Neuronal stem cell (in vitro differentiated cells): Measurements from ENCODE around the gene TMEM135.

Experiments used
- DNase-seq: peaks from one replicate; pipeline ENCODE4 v3.0.0-alpha.2; 2013; ENCODE audit warnings: low spot score
- H2AFZ ChIP-seq: one replicate; pipeline ENCODE4 v1.6.1; 2013; ENCODE audit warnings: mild to moderate bottlenecking, low read length, inconsistent platforms
- H2AK5ac ChIP-seq: 2 replicates; pipeline ENCODE4 v1.6.1; 2013; ENCODE audit warnings: low read depth, mild to moderate bottlenecking, inconsistent platforms, low read length, moderate library complexity, mixed read lengths
- H2BK120ac ChIP-seq: 2 replicates; pipeline ENCODE4 v1.6.1; 2013; ENCODE audit warnings: low read depth, mild to moderate bottlenecking, inconsistent platforms, low read length, moderate library complexity, mixed read lengths
- H2BK12ac ChIP-seq: one replicate; pipeline ENCODE4 v1.6.1; 2013; ENCODE audit warnings: low read length, inconsistent platforms
- H2BK15ac ChIP-seq: 2 replicates; pipeline ENCODE4 v1.6.1; 2013; ENCODE audit warnings: mild to moderate bottlenecking, low read length, inconsistent platforms, mixed read lengths
- H2BK5ac ChIP-seq: one replicate; pipeline ENCODE4 v1.6.1; 2013; ENCODE audit warnings: inconsistent platforms, mild to moderate bottlenecking, low read length, moderate library complexity
- H3K14ac ChIP-seq: one replicate; pipeline ENCODE4 v1.6.1; 2013; ENCODE audit warnings: low read length, inconsistent platforms
- H3K18ac ChIP-seq: 2 replicates; pipeline ENCODE4 v1.6.1; 2013; ENCODE audit warnings: low read length, inconsistent platforms
- H3K23ac ChIP-seq: 2 replicates; pipeline ENCODE4 v1.6.1; 2013; ENCODE audit warnings: low read depth, mild to moderate bottlenecking, mixed read lengths, low read length, inconsistent platforms; ENCODE audit not compliant: poor library complexity
- H3K27ac ChIP-seq: replicated peaks from 3 replicates; pipeline ENCODE4 v1.5.1; 2013; ENCODE audit warnings: low read length, inconsistent platforms
- H3K27me3 ChIP-seq, 3 experiments: 2 replicates each; pipeline ENCODE4 v1.6.1; 2013; ENCODE audit warnings: low read length in 3 of 3, mild to moderate bottlenecking in 2 of 3, inconsistent platforms in 1 of 3, low read depth in 1 of 3, mixed read lengths in 1 of 3, moderate library complexity in 1 of 3; ENCODE audit not compliant: control insufficient read depth in 3 of 3, insufficient read depth in 3 of 3
- H3K36me3 ChIP-seq, 2 donors: replicated peaks in 1 of 2; 2 replicates each; pipeline ENCODE4 v1.6.1; 2013; ENCODE audit warnings: low read length in 2 of 2; ENCODE audit not compliant: control insufficient read depth in 2 of 2, insufficient read depth in 2 of 2
- H3K4ac ChIP-seq: 2 replicates; pipeline ENCODE4 v1.6.1; 2013; ENCODE audit warnings: inconsistent platforms, mild to moderate bottlenecking, low read length, moderate library complexity
- H3K4me1 ChIP-seq, 2 donors: 1 replicate in 1 of 2; 2 replicates in 1 of 2; pipeline ENCODE4 v1.6.1; 2013; ENCODE audit warnings: low read length in 2 of 2, low read depth in 1 of 2; ENCODE audit not compliant: control insufficient read depth in 2 of 2, insufficient read depth in 1 of 2
- H3K4me2 ChIP-seq: one replicate; pipeline ENCODE4 v1.6.1; 2013; ENCODE audit warnings: mild to moderate bottlenecking, low read length, inconsistent platforms; ENCODE audit not compliant: insufficient read depth, poor library complexity, severe bottlenecking
- H3K4me3 ChIP-seq, 2 donors: 2 replicates each; pipeline ENCODE4 v1.5.1; 2013; ENCODE audit warnings: low read length in 2 of 2, mild to moderate bottlenecking in 2 of 2, inconsistent platforms in 1 of 2, moderate library complexity in 1 of 2
- H3K79me1 ChIP-seq: one replicate; pipeline ENCODE4 v1.6.1; 2013; ENCODE audit warnings: low read depth, mild to moderate bottlenecking, inconsistent platforms, low read length, moderate library complexity
- H3K9ac ChIP-seq: one replicate; pipeline ENCODE4 v1.6.1; 2013; ENCODE audit warnings: mild to moderate bottlenecking, low read depth, low read length, inconsistent platforms; ENCODE audit not compliant: poor library complexity
- H3K9me3 ChIP-seq, 2 donors: replicated peaks in 1 of 2; 2 replicates each; pipeline versions ENCODE3 to v1.6.1; 2013; ENCODE audit warnings: low read length in 2 of 2, mild to moderate bottlenecking in 2 of 2, inconsistent platforms in 1 of 2, low read depth in 1 of 2, mixed read lengths in 1 of 2, moderate library complexity in 1 of 2; ENCODE audit not compliant: control insufficient read depth in 2 of 2, insufficient read depth in 1 of 2
- H4K8ac ChIP-seq: one replicate; pipeline ENCODE4 v1.6.1; 2013; ENCODE audit warnings: low read depth, mild to moderate bottlenecking, inconsistent platforms, low read length, moderate library complexity
- H4K91ac ChIP-seq: one replicate; pipeline ENCODE4 v1.6.1; 2013; ENCODE audit warnings: low read length, low read depth, mild to moderate bottlenecking, inconsistent platforms; ENCODE audit not compliant: poor library complexity
- WGBS, 2 donors: extraction: QIAGEN DNeasy Blood & Tissue Kit; methylation state at CpG; one replicate each; pipeline ENCODE4 v1.1.7; 2013; ENCODE audit warnings: missing lambda C conversion rate in 2 of 2, mixed read lengths in 1 of 2; ENCODE audit not compliant: insufficient read length in 2 of 2, insufficient replicate concordance in 1 of 2; ENCODE audit errors: extremely low coverage in 2 of 2; 5-methylcytosine and 5-hydroxymethylcytosine counted together

The TMEM135 gene

GRCh38 chr11:87035976-87036583 is 1.7 kb upstream of the TMEM135 start:
- no peak overlapping the region for H3K9ac ChIP-seq
- H2BK5ac ChIP-seq, result no peak overlapping the region
- no peak overlapping the region for H3K4me3 ChIP-seq
- no peak overlapping the region for H2AK5ac ChIP-seq
- H3K27ac ChIP-seq, result no peak overlapping the region
- H3K4me1 ChIP-seq, result peaks cover 6 to 22% of the 10 kb centered on the region in 2 donors
- no peak overlapping the region for H2BK12ac ChIP-seq
- H3K14ac ChIP-seq, result no peak overlapping the region
- H4K91ac ChIP-seq, result no peak overlapping the region
- no peak overlapping the region for H4K8ac ChIP-seq
- H2AFZ ChIP-seq, result peak overlapping the region; percentile 25
- H3K4me2 ChIP-seq, result no peak overlapping the region
- H3K18ac ChIP-seq, result no peak overlapping the region
- no peaks in the 10 kb centered on the region for H3K36me3 ChIP-seq
- H3K23ac ChIP-seq, result no peak overlapping the region
- no peaks in the 10 kb centered on the region for H3K9me3 ChIP-seq
- no peak overlapping the region for H3K4ac ChIP-seq
- no peak overlapping the region for H2BK15ac ChIP-seq
- peaks cover 2% of the 10 kb centered on the region for H3K79me1 ChIP-seq
- no peak overlapping the region for H2BK120ac ChIP-seq
- DNase-seq, result no peak
- no CpG with 5 or more reads among the region's 12 CpGs for WGBS, 2 donors
- H3K27me3 ChIP-seq, result no peaks in the 10 kb centered on the region

- Histone ChIP-seq H4K91ac (no peak overlapping the region), H2BK120ac (no peak overlapping the region), H2AFZ (peak overlapping the region; percentile 99), H3K27me3 (no peaks in the 10 kb centered on the region), H3K4me1 (peaks cover 6 to 22% of the 10 kb centered on the region in 2 donors), H2BK12ac (no peak overlapping the region), H2BK15ac (no peak overlapping the region), H3K9ac (no peak overlapping the region), H2BK5ac (no peak overlapping the region), H3K79me1 (peaks cover 2% of the 10 kb centered on the region), H3K14ac (no peak overlapping the region), H3K9me3 (no peaks in the 10 kb centered on the region), H3K36me3 (no peaks in the 10 kb centered on the region), H2AK5ac (no peak overlapping the region), H3K18ac (peak overlapping the region; percentile 86), H4K8ac (no peak overlapping the region), H3K27ac (peak overlapping the region; percentile 83), H3K4me3 (peak overlapping the region; percentile 77 to 79), H3K4ac (no peak overlapping the region), H3K23ac (peak overlapping the region; percentile 1), H3K4me2 (peak overlapping the region; percentile 52)
- no CpG with 5 or more reads among the region's 10 CpGs for WGBS, 2 donors
- DNase-seq, result peak; percentile 23
Observed at GRCh38 chr11:87036756-87037449, 831 bp upstream of the TMEM135 start.

GRCh38 chr11:87038235-87038977 is 672 bp downstream of the TMEM135 start:
- Histone ChIP-seq H3K9me3 (no peaks in the 10 kb centered on the region), H3K36me3 (no peaks in the 10 kb centered on the region), H2BK5ac (peak overlapping the region; percentile 44), H3K4me1 (peaks cover 6 to 22% of the 10 kb centered on the region in 2 donors), H4K91ac (no peak overlapping the region), H4K8ac (no peak overlapping the region), H3K9ac (peak overlapping the region; percentile 90), H3K14ac (no peak overlapping the region), H3K27ac (peak overlapping the region; percentile 91), H3K4me3 (peak overlapping the region; percentile 77 to 87), H2BK15ac (peak overlapping the region; percentile 61), H2BK12ac (no peak overlapping the region), H3K79me1 (peaks cover 4% of the 10 kb centered on the region), H2AK5ac (no peak overlapping the region), H3K18ac (peak overlapping the region; percentile 94), H3K27me3 (no peaks in the 10 kb centered on the region), H3K4ac (no peak overlapping the region), H3K23ac (peak overlapping the region; percentile 8), H2BK120ac (no peak overlapping the region), H2AFZ (peak overlapping the region; percentile 99), H3K4me2 (peak overlapping the region; percentile 49)
- WGBS, 2 donors, result no CpG with 5 or more reads among the region's 9 CpGs
- no peak for DNase-seq

GRCh38 chr11:87039371-87039770 is 1.6 kb downstream of the TMEM135 start:
- Histone ChIP-seq H4K91ac (no peak overlapping the region), H3K27me3 (no peaks in the 10 kb centered on the region), H2AFZ (no peak overlapping the region), H3K4me3 (peak overlapping the region in 1 of 2 donors; percentile 77), H2BK5ac (no peak overlapping the region), H3K14ac (no peak overlapping the region), H2BK12ac (no peak overlapping the region), H3K4me2 (no peak overlapping the region), H3K27ac (no peak overlapping the region), H3K9me3 (peaks cover 0 to 4% of the 10 kb centered on the region in 2 donors), H2AK5ac (no peak overlapping the region), H3K23ac (no peak overlapping the region), H4K8ac (no peak overlapping the region), H3K36me3 (no peaks in the 10 kb centered on the region), H2BK120ac (no peak overlapping the region), H2BK15ac (no peak overlapping the region), H3K79me1 (peaks cover 4% of the 10 kb centered on the region), H3K18ac (no peak overlapping the region), H3K4me1 (peaks cover 6 to 22% of the 10 kb centered on the region in 2 donors), H3K9ac (no peak overlapping the region), H3K4ac (no peak overlapping the region)
- no CpG with 5 or more reads among the region's 3 CpGs for WGBS, 2 donors
- no peak for DNase-seq
